HepG2 (cell line): ENCODE data around the gene MIF4GD. TPM values are rescaled to one million over a fixed set of nuclear protein-coding genes. Genes with fewer than 3 reads are reported as not detected.

Source experiments
- ATAC-seq: fragments of 200-7000 bp; cut with Tn5 transposase; 3 replicates; pipeline ENCODE4 v1.9.1; 2020; ENCODE audit warnings: mild to moderate bottlenecking, moderate library complexity
- BruUV-seq: library from RNA; stranded (reverse); fragments of 400-500 nt; replicated peaks from 2 replicates; lab custom pipeline; 2021; lab: Mats Ljungman, UMichigan
- CTCF ChIA-PET: fragments of 300-600 bp; formaldehyde crosslinking; extraction: SDS; loops from one replicate; lab custom pipeline; 2021; ENCODE audit warnings: low total read pairs, inconsistent platforms, low intra/inter-chr PET ratio; lab: Yijun Ruan, JAX
- POLR2A ChIA-PET: fragments of 350-600 bp; sonication (Branson Sonifier 250); formaldehyde crosslinking; loops from one replicate; lab custom pipeline; 2020; ENCODE audit warnings: antibody characterized with exemption, inconsistent platforms; lab: Yijun Ruan, JAX
- DNase-seq: peaks from one replicate; pipeline ENCODE4 v3.0.0-alpha.2; 2015; ENCODE audit warnings: low spot score
- FAIRE-seq: peaks from 3 replicates; lab custom pipeline; 2011; peaks lifted over from hg19 to GRCh38; lab: Jason Lieb, UNC
- H2AFZ ChIP-seq: one replicate; pipeline ENCODE4 v1.6.1; 2011; ENCODE audit warnings: low read length, inconsistent platforms
- H3K27ac ChIP-seq: fragments of 300-600 bp; 3 replicates; pipeline ENCODE4 v1.8.0; 2011; ENCODE audit warnings: mixed run types, mild to moderate bottlenecking, mixed read lengths, low read length, inconsistent platforms; ENCODE audit not compliant: insufficient read depth; ENCODE audit errors: extremely low read length
- H3K27me3 ChIP-seq, 2 experiments: fragments of 200-600 bp in 1 of 2; 2 replicates in 1 of 2; 3 replicates in 1 of 2; pipeline versions ENCODE4 v1.6.0 to v1.8.0; 2011; ENCODE audit warnings: low read length in 2 of 2, mild to moderate bottlenecking in 2 of 2, moderate library complexity in 2 of 2, inconsistent platforms in 1 of 2; ENCODE audit not compliant: insufficient read depth in 2 of 2, control insufficient read depth in 1 of 2
- H3K36me3 ChIP-seq, 2 experiments: fragments of 200-600 bp in 1 of 2; replicated peaks in 1 of 2; 2 replicates in 1 of 2; 3 replicates in 1 of 2; pipeline versions ENCODE4 v1.5.1 to v1.8.0; 2011; ENCODE audit warnings: low read length in 2 of 2, inconsistent platforms in 1 of 2; ENCODE audit not compliant: insufficient read depth in 2 of 2, control insufficient read depth in 1 of 2
- H3K4me1 ChIP-seq: 2 replicates; pipeline ENCODE4 v1.5.1; 2012; ENCODE audit warnings: low read length, inconsistent platforms; ENCODE audit not compliant: insufficient read depth
- H3K4me2 ChIP-seq: 2 replicates; pipeline ENCODE4 v1.6.0; 2011; ENCODE audit warnings: low read depth, low read length, inconsistent platforms
- H3K4me3 ChIP-seq, 3 experiments: fragments of 200-600 bp in 1 of 3; sonication (generic), shearing (Covaris generic) in 1 of 3; replicated peaks in 1 of 3; 2 replicates each; pipeline ENCODE4 v1.5.1; 2011 to 2016; ENCODE audit warnings: low read length in 3 of 3, inconsistent platforms in 2 of 3, low read depth in 2 of 3, mild to moderate bottlenecking in 2 of 3, control low read depth in 1 of 3, mixed read lengths in 1 of 3; ENCODE audit not compliant: insufficient read depth in 1 of 3
- H3K79me2 ChIP-seq: one replicate; pipeline ENCODE4 v1.6.1; 2011; ENCODE audit warnings: low read length, inconsistent platforms; ENCODE audit not compliant: insufficient read depth
- H3K9ac ChIP-seq: 2 replicates; pipeline ENCODE4 v1.6.0; 2011; ENCODE audit warnings: mild to moderate bottlenecking, low read depth, low read length, inconsistent platforms; ENCODE audit not compliant: insufficient read depth
- H3K9me3 ChIP-seq: 2 replicates; pipeline ENCODE4 v1.5.1; 2012; ENCODE audit warnings: mild to moderate bottlenecking, low read length
- H4K20me1 ChIP-seq: 2 replicates; pipeline ENCODE4 v1.6.0; 2011; ENCODE audit warnings: inconsistent platforms, mild to moderate bottlenecking, low read length, moderate library complexity; ENCODE audit not compliant: insufficient read depth
- PCBP1 ChIP-seq: fragments of 200-400 bp; formaldehyde crosslinking; IDR thresholded peaks from 2 replicates; pipeline ENCODE4 v1.6.1; 2017; ENCODE audit warnings: mild to moderate bottlenecking, low read depth, low read length, borderline replicate concordance
- PITX1 ChIP-seq: sonication (generic); formaldehyde crosslinking; IDR thresholded peaks from 2 replicates; pipeline ENCODE4 v1.5.1; 2020; ENCODE audit warnings: mild to moderate bottlenecking, missing genetic modification reagents
- RCOR2 ChIP-seq: IDR thresholded peaks from 2 replicates; pipeline ENCODE4 v1.6.1; 2016; ENCODE audit warnings: missing biosample characterization, missing genetic modification reagents
- ZBTB44 ChIP-seq: sonication (generic); formaldehyde crosslinking; IDR thresholded peaks from 2 replicates; pipeline ENCODE4 v1.4.0; 2020; ENCODE audit warnings: missing genetic modification reagents
- ZNF709 ChIP-seq: sonication (generic); formaldehyde crosslinking; IDR thresholded peaks from 2 replicates; pipeline ENCODE4 v1.5.0; 2020; ENCODE audit warnings: mild to moderate bottlenecking, missing genetic modification reagents
- WGBS: methylation state at CpG from one replicate; pipeline ENCODE4 v1.1.6; 2017; ENCODE audit warnings: low lambda C conversion rate; 5-methylcytosine and 5-hydroxymethylcytosine counted together
- in situ Hi-C: cut with HindIII; loops from 2 replicates; pipeline ENCODE4 v1.10.0; 2017; ENCODE audit warnings: low pct_unique_long_range_greater_than_20kb; ENCODE audit not compliant: extremely low pct_ligation_motif_present
- intact Hi-C: fragments of 100-400 bp; cut with micrococcal nuclease; formaldehyde crosslinking; loops from one replicate; pipeline ENCODE4 v1.10.0; 2022; ENCODE audit not compliant: unreplicated experiment
- polyA plus RNA-seq, 8 experiments: library from polyadenylated mRNA; depleted of rRNA in 3 of 8; stranded (reverse) in 7 of 8; unstranded in 1 of 8; fragments of >200 nt; fragmentation: Illumina TruSeq in 4 of 8; extraction: Trizol in 4 of 8; gene quantifications; 2 replicates each; pipeline versions ENCODE4 v1.2.1 to v1.2.3, GENCODE V29; 2011 to 2016; ENCODE audit warnings: low read depth in 4 of 8, missing spikeins in 1 of 8, mixed read lengths in 1 of 8; ENCODE audit not compliant: insufficient read depth in 1 of 8
- total RNA-seq, 5 experiments: library from RNA; depleted of rRNA; stranded (reverse); fragments of >200 nt; fragmentation: Illumina TruSeq; extraction: Trizol; gene quantifications; 2 replicates each; pipeline ENCODE4 v1.2.3, GENCODE V29; 2016; ENCODE audit warnings: low read depth in 1 of 5
- TF ChIP-seq, protein P1 (sequence below): sonication (generic); formaldehyde crosslinking; IDR thresholded peaks from 2 replicates; pipeline ENCODE4 v1.5.1; 2020; ENCODE audit warnings: mild to moderate bottlenecking, missing genetic modification reagents

MIF4GD gene
- total and polyA plus RNA-seq, 2 of the 13 experiments (the other 11 are each of a cell fraction or from before 2014, with no cell fraction given), result 14.0 to 28.0 TPM

GRCh38 chr17:75318615-75319222 lies 47.7 kb upstream of the MIF4GD start:
- Histone ChIP-seq H3K4me2 (no peak overlapping the region), H3K4me3 (no peak overlapping the region), H3K27me3 (no peaks in the 10 kb centered on the region), H3K9me3 (no peaks in the 10 kb centered on the region), H4K20me1 (no peaks in the 10 kb centered on the region), H3K27ac (no peak overlapping the region), H2AFZ (no peak overlapping the region), H3K4me1 (peaks cover 11% of the 10 kb centered on the region), H3K36me3 (peaks cover 21 to 47% of the 10 kb centered on the region in 2 experiments), H3K9ac (no peak overlapping the region), H3K79me2 (no peaks in the 10 kb centered on the region)
- DNase-seq (no peak), FAIRE-seq (no peak), ATAC-seq (no peak)
- no TSS peak for BruUV-seq
- TF ChIP-seq, protein P1, sequence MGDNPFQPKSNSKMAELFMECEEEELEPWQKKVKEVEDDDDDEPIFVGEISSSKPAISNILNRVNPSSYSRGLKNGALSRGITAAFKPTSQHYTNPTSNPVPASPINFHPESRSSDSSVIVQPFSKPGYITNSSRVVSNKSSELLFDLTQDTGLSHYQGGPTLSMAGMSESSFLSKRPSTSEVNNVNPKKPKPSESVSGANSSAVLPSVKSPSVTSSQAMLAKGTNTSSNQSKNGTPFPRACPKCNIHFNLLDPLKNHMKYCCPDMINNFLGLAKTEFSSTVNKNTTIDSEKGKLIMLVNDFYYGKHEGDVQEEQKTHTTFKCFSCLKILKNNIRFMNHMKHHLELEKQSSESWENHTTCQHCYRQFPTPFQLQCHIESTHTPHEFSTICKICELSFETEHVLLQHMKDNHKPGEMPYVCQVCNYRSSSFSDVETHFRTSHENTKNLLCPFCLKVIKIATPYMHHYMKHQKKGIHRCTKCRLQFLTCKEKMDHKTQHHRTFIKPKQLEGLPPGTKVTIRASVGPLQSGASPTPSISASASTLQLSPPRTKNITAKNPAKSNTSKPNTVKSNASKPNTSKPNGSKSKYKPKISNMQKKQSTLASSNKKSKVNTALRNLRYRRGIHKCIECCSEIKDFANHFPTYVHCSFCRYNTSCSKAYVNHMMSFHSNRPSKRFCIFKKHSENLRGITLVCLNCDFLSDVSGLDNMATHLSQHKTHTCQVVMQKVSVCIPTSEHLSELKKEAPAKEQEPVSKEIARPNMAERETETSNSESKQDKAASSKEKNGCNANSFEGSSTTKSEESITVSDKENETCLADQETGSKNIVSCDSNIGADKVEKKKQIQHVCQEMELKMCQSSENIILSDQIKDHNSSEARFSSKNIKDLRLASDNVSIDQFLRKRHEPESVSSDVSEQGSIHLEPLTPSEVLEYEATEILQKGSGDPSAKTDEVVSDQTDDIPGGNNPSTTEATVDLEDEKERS, result no peak
- TF ChIP-seq PCBP1, result no peak
- in situ Hi-C loops, result loop anchor here (5.0 kb wide), 1 partner anchor 94 kb away; no protein-coding TSS in a partner anchor
- ChIA-PET POLR2A (no interaction called here), CTCF (no interaction called here)
- 99% methylated on average over 8 of the region's 10 CpGs for WGBS
- intact Hi-C loops, result no loop called here

- Histone ChIP-seq H3K27ac (no peak overlapping the region), H3K36me3 (peaks cover 21 to 42% of the 10 kb centered on the region in 2 experiments), H3K4me1 (peaks cover 16% of the 10 kb centered on the region), H3K79me2 (no peaks in the 10 kb centered on the region), H4K20me1 (no peaks in the 10 kb centered on the region), H3K9me3 (no peaks in the 10 kb centered on the region), H3K4me2 (no peak overlapping the region), H3K9ac (no peak overlapping the region), H2AFZ (no peak overlapping the region), H3K27me3 (no peaks in the 10 kb centered on the region), H3K4me3 (no peak overlapping the region)
- ChIA-PET CTCF (no interaction called here), POLR2A (interaction anchor here (2.6 kb wide), 1 partner anchor 10 kb away, joined by 14 read pairs; no protein-coding TSS in a partner anchor)
- WGBS, result 95% methylated on average over 10 of the region's 10 CpGs
- intact Hi-C loops (no loop called here), in situ Hi-C loops (loop anchor here (5.0 kb wide), 1 partner anchor 94 kb away; no protein-coding TSS in a partner anchor)
- no TSS peak for BruUV-seq
- FAIRE-seq, result no peak
- TF ChIP-seq ZNF709 (no peak), ZBTB44 (CRISPR knock-in tag) (no peak), PITX1 (no peak), RCOR2 (CRISPR knock-in tag) (no peak)
- DNase-seq, result no peak
- no peak for ATAC-seq
These were observed 47.2 kb upstream of the MIF4GD start for GRCh38 chr17:75318211-75318610.
